Measurements from ENCODE around the gene DLG2.

GRCh38 chr11:84358034-84358433 lies 1269.1 kb downstream of the DLG2 start:
- TF ChIP-seq, protein P1, sequence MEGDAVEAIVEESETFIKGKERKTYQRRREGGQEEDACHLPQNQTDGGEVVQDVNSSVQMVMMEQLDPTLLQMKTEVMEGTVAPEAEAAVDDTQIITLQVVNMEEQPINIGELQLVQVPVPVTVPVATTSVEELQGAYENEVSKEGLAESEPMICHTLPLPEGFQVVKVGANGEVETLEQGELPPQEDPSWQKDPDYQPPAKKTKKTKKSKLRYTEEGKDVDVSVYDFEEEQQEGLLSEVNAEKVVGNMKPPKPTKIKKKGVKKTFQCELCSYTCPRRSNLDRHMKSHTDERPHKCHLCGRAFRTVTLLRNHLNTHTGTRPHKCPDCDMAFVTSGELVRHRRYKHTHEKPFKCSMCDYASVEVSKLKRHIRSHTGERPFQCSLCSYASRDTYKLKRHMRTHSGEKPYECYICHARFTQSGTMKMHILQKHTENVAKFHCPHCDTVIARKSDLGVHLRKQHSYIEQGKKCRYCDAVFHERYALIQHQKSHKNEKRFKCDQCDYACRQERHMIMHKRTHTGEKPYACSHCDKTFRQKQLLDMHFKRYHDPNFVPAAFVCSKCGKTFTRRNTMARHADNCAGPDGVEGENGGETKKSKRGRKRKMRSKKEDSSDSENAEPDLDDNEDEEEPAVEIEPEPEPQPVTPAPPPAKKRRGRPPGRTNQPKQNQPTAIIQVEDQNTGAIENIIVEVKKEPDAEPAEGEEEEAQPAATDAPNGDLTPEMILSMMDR (conservative IDR thresholded peaks at IDR 0.05; ENCODE audit: low read depth, low read length): no peak
- TF ChIP-seq SMC3 (IDR thresholded peaks at IDR 0.05; ENCODE audit: low read depth, low read length): no peak
- no peak for TF ChIP-seq MAZ (IDR thresholded peaks at IDR 0.05; ENCODE audit: borderline replicate concordance, low read depth, low read length)
- no peak for TF ChIP-seq RCOR1 (IDR thresholded peaks at IDR 0.05; ENCODE audit: insufficient replicate concordance, low read length)
- no peak for TF ChIP-seq POLR2A (IDR thresholded peaks at IDR 0.05; ENCODE audit: low read depth, low read length)
- no peak for TF ChIP-seq RAD21 (IDR thresholded peaks at IDR 0.05; ENCODE audit: low read length)
- TF ChIP-seq RFX5 (IDR thresholded peaks at IDR 0.05; ENCODE audit: low read depth, low read length): no peak
- TF ChIP-seq, protein P2, sequence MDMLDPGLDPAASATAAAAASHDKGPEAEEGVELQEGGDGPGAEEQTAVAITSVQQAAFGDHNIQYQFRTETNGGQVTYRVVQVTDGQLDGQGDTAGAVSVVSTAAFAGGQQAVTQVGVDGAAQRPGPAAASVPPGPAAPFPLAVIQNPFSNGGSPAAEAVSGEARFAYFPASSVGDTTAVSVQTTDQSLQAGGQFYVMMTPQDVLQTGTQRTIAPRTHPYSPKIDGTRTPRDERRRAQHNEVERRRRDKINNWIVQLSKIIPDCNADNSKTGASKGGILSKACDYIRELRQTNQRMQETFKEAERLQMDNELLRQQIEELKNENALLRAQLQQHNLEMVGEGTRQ (IDR thresholded peaks at IDR 0.05; ENCODE audit: low read depth, low read length): no peak
- TF ChIP-seq MAFK (IDR thresholded peaks at IDR 0.05; ENCODE audit: low read depth, low read length): peak; percentile 76
- TF ChIP-seq BHLHE40 (IDR thresholded peaks at IDR 0.05; ENCODE audit: low read depth, low read length): no peak

All from IMR-90 (cell line).